GM21786 (cell line): ENCODE measurements around the gene CFAP92.
A peak's percentile ranks its signal among the peaks of the same experiment; 100 is the strongest.
"Not testable (repeated sequence)": the region's sequence is repeated elsewhere in the genome, so short reads cannot be mapped to it uniquely, and the experiment has no call there.

ENCODE experiments used
- ATAC-seq: cut with Tn5 transposase; IDR thresholded peaks from one replicate; pipeline ENCODE4 v1.9.1; 2021; ENCODE audit not compliant: unreplicated experiment

The CFAP92 gene

GRCh38 chr3:128907706-128908445, 86.0 kb downstream of the CFAP92 start:
- ATAC-seq: no peak

GRCh38 chr3:128906804-128907525, 86.9 kb downstream of the CFAP92 start:
- no peak for ATAC-seq

GRCh38 chr3:128906031-128906803, 87.7 kb downstream of the CFAP92 start:
- no peak for ATAC-seq

- no peak for ATAC-seq
Observed at GRCh38 chr3:128903501-128903900, 90.4 kb downstream of the CFAP92 start.

GRCh38 chr3:128902426-128902825, 91.5 kb downstream of the CFAP92 start:
- no peak for ATAC-seq

GRCh38 chr3:128895843-128896697, 97.8 kb downstream of the CFAP92 start:
- no peak for ATAC-seq

GRCh38 chr3:128889139-128889894, 104.6 kb downstream of the CFAP92 start:
- ATAC-seq: no peak

GRCh38 chr3:128884992-128885391, 108.9 kb downstream of the CFAP92 start:
- ATAC-seq: no peak

- ATAC-seq: no peak
Observed at GRCh38 chr3:128882719-128883118, 111.2 kb downstream of the CFAP92 start.

- no peak for ATAC-seq
Observed at GRCh38 chr3:128881576-128881975, 112.3 kb downstream of the CFAP92 start.

- ATAC-seq: not testable (repeated sequence)
Observed at GRCh38 chr3:128880455-128880854, 113.4 kb downstream of the CFAP92 start.

- no peak for ATAC-seq
Observed at GRCh38 chr3:128879991-128880390, 113.9 kb downstream of the CFAP92 start.

- ATAC-seq: peak; percentile 81
Observed at GRCh38 chr3:128879125-128879969, 114.5 kb downstream of the CFAP92 start, which contains the start of gene ACAD9. TSS of gene ACAD9 (plus strand) at chr3:128879620. CDS start at chr3:128879692, 72 bp downstream.

- no peak for ATAC-seq
Observed at GRCh38 chr3:128878556-128879124, 115.2 kb downstream of the CFAP92 start.

- ATAC-seq: no peak
Observed at GRCh38 chr3:128878011-128878457, 115.8 kb downstream of the CFAP92 start.

GRCh38 chr3:128875556-128876120, 118.2 kb downstream of the CFAP92 start:
- no peak for ATAC-seq

GRCh38 chr3:128874481-128875180, 119.2 kb downstream of the CFAP92 start:
- no peak for ATAC-seq
